CD4-positive, alpha-beta T cell treated with Interleukin-1 beta for 1 hour (primary cell): ENCODE data around the gene PCIF1.
"Not testable (repeated sequence)": the region's sequence is repeated elsewhere in the genome, so short reads cannot be mapped to it uniquely, and the experiment has no call there.

Experiments used
- DNase-seq, 2 donors: peaks; one replicate each; pipeline ENCODE4 v3.0.0-alpha.2; 2020 to 2022

The PCIF1 gene

GRCh38 chr20:45934586-45935415 lies at the start of gene PCIF1:
Gene PCIF1, plus strand, starts transcription at chr20:45934683. Its CDS starts 4,317 bp downstream, at chr20:45939000.
- peak; percentile 97 to 98 for DNase-seq

- no peak for DNase-seq
Measured at GRCh38 chr20:45886590-45887345, 47.7 kb upstream of the PCIF1 start.

GRCh38 chr20:45887346-45887715 lies 47.2 kb upstream of the PCIF1 start, which contains the start of gene SPATA25:
Gene SPATA25, minus strand, starts transcription at chr20:45887622. Its CDS starts 32 bp downstream, at chr20:45887590.
- DNase-seq = no peak

- no peak for DNase-seq
Measured at GRCh38 chr20:45888681-45889080, 45.8 kb upstream of the PCIF1 start.

- DNase-seq = peak; percentile 45 to 66
Measured at GRCh38 chr20:45890077-45890984, 44.2 kb upstream of the PCIF1 start.

- DNase-seq = peak; percentile 82 to 83
Measured at GRCh38 chr20:45890985-45891983, 43.2 kb upstream of the PCIF1 start, which contains the start of the genes CTSA and NEURL2. Gene CTSA, plus strand, starts transcription at chr20:45891335. Its CDS starts 234 bp downstream, at chr20:45891569. Gene NEURL2, minus strand, starts transcription at chr20:45891208. Its CDS starts 217 bp downstream, at chr20:45890991.

- DNase-seq = no peak
Measured at GRCh38 chr20:45892049-45892825, 42.2 kb upstream of the PCIF1 start.

GRCh38 chr20:45892828-45893500 lies 41.5 kb upstream of the PCIF1 start:
- DNase-seq = peak in 1 of 2 donors; percentile 13

GRCh38 chr20:45893831-45894230 lies 40.7 kb upstream of the PCIF1 start:
- DNase-seq = no peak

GRCh38 chr20:45894797-45895196 lies 39.7 kb upstream of the PCIF1 start:
- no peak for DNase-seq

- no peak for DNase-seq
Measured at GRCh38 chr20:45896641-45897161, 37.8 kb upstream of the PCIF1 start.

- no peak for DNase-seq
Measured at GRCh38 chr20:45897289-45897688, 37.2 kb upstream of the PCIF1 start.

- no peak for DNase-seq
Measured at GRCh38 chr20:45897692-45898091, 36.8 kb upstream of the PCIF1 start.

- no peak for DNase-seq
Measured at GRCh38 chr20:45898285-45898684, 36.2 kb upstream of the PCIF1 start.

GRCh38 chr20:45899046-45899835 lies 35.2 kb upstream of the PCIF1 start:
- no peak for DNase-seq

- not testable (repeated sequence) for DNase-seq
Measured at GRCh38 chr20:45901332-45901731, 33.2 kb upstream of the PCIF1 start.

- DNase-seq = no peak
Measured at GRCh38 chr20:45902199-45902701, 32.2 kb upstream of the PCIF1 start.
